IMR-90 (cell line): ENCODE data around the gene COL20A1. TPM values are rescaled to one million over a fixed set of nuclear protein-coding genes. Genes with fewer than 3 reads are reported as not detected.

Experiments
- ATAC-seq: fragments of 200-7000 bp; cut with Tn5 transposase; 2 replicates; pipeline ENCODE4 v1.9.1; 2020; ENCODE audit warnings: low read depth, mild to moderate bottlenecking, moderate library complexity
- BruUV-seq: library from RNA; stranded (reverse); fragments of 400-500 nt; replicated peaks from 2 replicates; lab custom pipeline; 2021; lab: Mats Ljungman, UMichigan
- CTCF ChIA-PET: fragments of 300-600 bp; formaldehyde crosslinking; extraction: SDS; loops from one replicate; lab custom pipeline; 2021; ENCODE audit warnings: antibody characterized with exemption; lab: Yijun Ruan, JAX
- POLR2A ChIA-PET: fragments of 300-600 bp; sonication (Branson Sonifier 250); formaldehyde crosslinking; loops from one replicate; lab custom pipeline; 2022; ENCODE audit warnings: antibody characterized with exemption; ENCODE audit not compliant: unreplicated experiment; lab: Charles Lee
- DNase-seq: peaks from one replicate; pipeline ENCODE4 v3.0.0; 2013
- H2AFZ ChIP-seq: replicated peaks from 2 replicates; pipeline ENCODE3; 2013; ENCODE audit warnings: low read length, mild to moderate bottlenecking; ENCODE audit not compliant: poor library complexity
- H2AK5ac ChIP-seq: 2 replicates; pipeline ENCODE4 v1.6.1; 2013; ENCODE audit warnings: low read depth, low read length, inconsistent platforms
- H2AK9ac ChIP-seq: replicated peaks from 2 replicates; pipeline ENCODE3; 2013; ENCODE audit warnings: mild to moderate bottlenecking, low read depth, low read length, moderate library complexity; ENCODE audit not compliant: poor library complexity
- H2BK120ac ChIP-seq: 2 replicates; pipeline ENCODE4 v1.6.1; 2013; ENCODE audit warnings: low read depth, low read length, inconsistent platforms
- H2BK15ac ChIP-seq: 3 replicates; pipeline ENCODE4 v1.6.1; 2013; ENCODE audit warnings: low read depth, low read length, inconsistent platforms
- H2BK20ac ChIP-seq: 2 replicates; pipeline ENCODE4 v1.6.1; 2013; ENCODE audit warnings: low read depth, mild to moderate bottlenecking, inconsistent platforms, low read length, moderate library complexity
- H2BK5ac ChIP-seq: 2 replicates; pipeline ENCODE4 v1.6.1; 2013; ENCODE audit warnings: mild to moderate bottlenecking, low read depth, low read length, inconsistent platforms; ENCODE audit not compliant: poor library complexity, severe bottlenecking
- H3K14ac ChIP-seq: replicated peaks from 2 replicates; pipeline ENCODE4 v1.6.1; 2013; ENCODE audit warnings: low read depth, low read length, inconsistent platforms
- H3K18ac ChIP-seq: 2 replicates; pipeline ENCODE4 v1.6.1; 2013; ENCODE audit warnings: low read depth, low read length, control low read depth
- H3K23ac ChIP-seq: 2 replicates; pipeline ENCODE4 v1.6.1; 2013; ENCODE audit warnings: low read depth, low read length, inconsistent platforms
- H3K27ac ChIP-seq: 2 replicates; pipeline ENCODE4 v1.5.1; 2013; ENCODE audit warnings: mild to moderate bottlenecking, control low read depth, low read length; ENCODE audit not compliant: insufficient read depth
- H3K27me3 ChIP-seq: 2 replicates; pipeline ENCODE4 v1.6.1; 2013; ENCODE audit warnings: low read length; ENCODE audit not compliant: control insufficient read depth, insufficient read depth
- H3K36me3 ChIP-seq: 2 replicates; pipeline ENCODE4 v1.6.1; 2013; ENCODE audit warnings: low read length, mixed read lengths; ENCODE audit not compliant: control insufficient read depth, insufficient read depth
- H3K4ac ChIP-seq: 2 replicates; pipeline ENCODE4 v1.6.1; 2013; ENCODE audit warnings: low read depth, low read length, inconsistent platforms
- H3K4me1 ChIP-seq: 2 replicates; pipeline ENCODE4 v1.6.1; 2013; ENCODE audit warnings: low read length, mixed read lengths; ENCODE audit not compliant: control insufficient read depth, insufficient read depth
- H3K4me2 ChIP-seq: 2 replicates; pipeline ENCODE4 v1.6.1; 2013; ENCODE audit warnings: low read depth, mild to moderate bottlenecking, control low read depth, low read length, moderate library complexity
- H3K4me3 ChIP-seq: 2 replicates; pipeline ENCODE4 v1.5.1; 2013; ENCODE audit warnings: low read depth, mild to moderate bottlenecking, control low read depth, low read length, moderate library complexity; ENCODE audit not compliant: insufficient read depth
- H3K56ac ChIP-seq: 2 replicates; pipeline ENCODE4 v1.6.1; 2013; ENCODE audit warnings: low read length, inconsistent platforms; ENCODE audit not compliant: insufficient read depth; ENCODE audit errors: extremely low read depth
- H3K79me1 ChIP-seq, 2 experiments: 2 replicates each; pipeline ENCODE4 v1.6.1; 2013; ENCODE audit warnings: low read length in 2 of 2, inconsistent platforms in 1 of 2, low read depth in 1 of 2
- H3K9ac ChIP-seq: 2 replicates; pipeline ENCODE4 v1.6.1; 2013; ENCODE audit warnings: low read depth, low read length, control low read depth
- H3K9me1 ChIP-seq: 2 replicates; pipeline ENCODE4 v1.6.1; 2013; ENCODE audit warnings: low read length, inconsistent platforms; ENCODE audit not compliant: insufficient read depth
- H3K9me3 ChIP-seq: 2 replicates; pipeline ENCODE4 v1.6.1; 2013; ENCODE audit warnings: low read length; ENCODE audit not compliant: control insufficient read depth, insufficient read depth
- H4K20me1 ChIP-seq: 2 replicates; pipeline ENCODE4 v1.6.1; 2013; ENCODE audit warnings: low read length, inconsistent platforms; ENCODE audit not compliant: insufficient read depth
- H4K5ac ChIP-seq: 2 replicates; pipeline ENCODE4 v1.6.1; 2013; ENCODE audit warnings: mild to moderate bottlenecking, low read depth, low read length, control low read depth
- H4K8ac ChIP-seq, 2 experiments: 2 replicates each; pipeline ENCODE4 v1.6.1; 2013; ENCODE audit warnings: low read depth in 2 of 2, low read length in 2 of 2, control low read depth in 1 of 2, inconsistent platforms in 1 of 2
- H4K91ac ChIP-seq: 2 replicates; pipeline ENCODE4 v1.6.1; 2013; ENCODE audit warnings: low read depth, low read length, inconsistent platforms; ENCODE audit not compliant: insufficient read depth
- BHLHE40 ChIP-seq: fragments of 150-350 bp; IDR thresholded peaks from 2 replicates; pipeline ENCODE4 v1.6.1; 2016; ENCODE audit warnings: mild to moderate bottlenecking, low read depth, low read length
- CEBPB ChIP-seq: IDR thresholded peaks from 2 replicates; pipeline ENCODE4 v1.6.1; 2012; ENCODE audit warnings: low read depth, low read length, improper control_type of control experiment
- CHD1 ChIP-seq: IDR thresholded peaks from 2 replicates; pipeline ENCODE4 v1.6.1; 2012; ENCODE audit warnings: low read depth, low read length, improper control_type of control experiment
- FOS ChIP-seq: fragments of 150-350 bp; IDR thresholded peaks from 2 replicates; pipeline ENCODE4 v1.6.1; 2016; ENCODE audit warnings: low read depth, low read length
- MAFK ChIP-seq: IDR thresholded peaks from 2 replicates; pipeline ENCODE4 v1.6.1; 2012; ENCODE audit warnings: low read depth, low read length, improper control_type of control experiment
- MAZ ChIP-seq: IDR thresholded peaks from 2 replicates; pipeline ENCODE4 v1.6.1; 2012; ENCODE audit warnings: low read depth, mild to moderate bottlenecking, low read length, improper control_type of control experiment, moderate library complexity, borderline replicate concordance
- MXI1 ChIP-seq: IDR thresholded peaks from 2 replicates; pipeline ENCODE4 v1.6.1; 2012; ENCODE audit warnings: low read depth, mild to moderate bottlenecking, low read length, moderate library complexity, borderline replicate concordance
- NFE2L2 ChIP-seq: fragments of 150-350 bp; IDR thresholded peaks from 2 replicates; pipeline ENCODE4 v1.6.1; 2016; ENCODE audit warnings: low read depth, mild to moderate bottlenecking, low read length
- POLR2A ChIP-seq: IDR thresholded peaks from 2 replicates; pipeline ENCODE4 v1.6.1; 2012; ENCODE audit warnings: mild to moderate bottlenecking, low read depth, low read length
- RAD21 ChIP-seq: IDR thresholded peaks from 2 replicates; pipeline ENCODE4 v1.6.1; 2012; ENCODE audit warnings: low read length, improper control_type of control experiment
- RCOR1 ChIP-seq: IDR thresholded peaks from 2 replicates; pipeline ENCODE4 v1.6.1; 2012; ENCODE audit warnings: mild to moderate bottlenecking, low read length, improper control_type of control experiment; ENCODE audit not compliant: insufficient replicate concordance
- RFX5 ChIP-seq: IDR thresholded peaks from 2 replicates; pipeline ENCODE4 v1.8.0; 2012; ENCODE audit warnings: low read depth, mild to moderate bottlenecking, low read length, moderate library complexity
- SMC3 ChIP-seq: fragments of 150-350 bp; IDR thresholded peaks from 2 replicates; pipeline ENCODE4 v1.6.1; 2016; ENCODE audit warnings: low read depth, mild to moderate bottlenecking, antibody characterized with exemption, low read length, moderate library complexity
- WGBS, 2 experiments: methylation state at CpG; one replicate each; pipeline versions ENCODE4 v1.1.5 to v1.1.7; 2013; ENCODE audit warnings: missing lambda C conversion rate in 2 of 2; ENCODE audit not compliant: insufficient read length in 1 of 2; ENCODE audit errors: extremely low coverage in 2 of 2; 5-methylcytosine and 5-hydroxymethylcytosine counted together
- dilution Hi-C: fragments of 300-500 bp; cut with HindIII; formaldehyde crosslinking; loops from one replicate; pipeline ENCODE4 v1.14.3; 2018; ENCODE audit warnings: low sequenced_read_pairs; ENCODE audit not compliant: unreplicated experiment
- in situ Hi-C: fragments of 300-500 bp; cut with MboI; formaldehyde crosslinking; loops from 3 replicates; pipeline ENCODE4 v1.14.3; 2019; ENCODE audit warnings: low sequenced_read_pairs, inconsistent platforms, mixed read lengths
- intact Hi-C: fragments of 100-400 bp; cut with micrococcal nuclease; formaldehyde crosslinking; loops from 2 replicates; pipeline ENCODE4 v1.10.0; 2022
- polyA plus RNA-seq, 3 experiments: library from polyadenylated mRNA; depleted of rRNA; stranded (reverse); fragments of >200 nt; gene quantifications; 2 replicates each; pipeline ENCODE4 v1.2.3, GENCODE V29; 2012; ENCODE audit warnings: low replicate concordance in 1 of 3
- total RNA-seq: library from RNA; depleted of rRNA; stranded (reverse); fragments of >200 nt; gene quantifications from 2 replicates; pipeline ENCODE4 v1.2.3, GENCODE V29; 2012
- TF ChIP-seq, protein P1 (sequence below): fragments of 150-350 bp; IDR thresholded peaks from 2 replicates; pipeline ENCODE4 v1.6.1; 2017; ENCODE audit warnings: mild to moderate bottlenecking, antibody characterized with exemption, low read length, low read depth
- TF ChIP-seq, protein P2 (sequence below): fragments of 150-350 bp; IDR thresholded peaks from 2 replicates; pipeline ENCODE4 v1.6.1; 2016; ENCODE audit warnings: low read depth, mild to moderate bottlenecking, low read length, moderate library complexity, borderline replicate concordance
- TF ChIP-seq, protein P3 (sequence below): conservative IDR thresholded peaks from 2 replicates; pipeline ENCODE4 v1.5.1; 2012; ENCODE audit warnings: mild to moderate bottlenecking, low read depth, low read length, improper control_type of control experiment

COL20A1 gene
- total and polyA plus RNA-seq, 2 of the 4 experiments (the other 2 are of a cell fraction): not detected

DNA sequence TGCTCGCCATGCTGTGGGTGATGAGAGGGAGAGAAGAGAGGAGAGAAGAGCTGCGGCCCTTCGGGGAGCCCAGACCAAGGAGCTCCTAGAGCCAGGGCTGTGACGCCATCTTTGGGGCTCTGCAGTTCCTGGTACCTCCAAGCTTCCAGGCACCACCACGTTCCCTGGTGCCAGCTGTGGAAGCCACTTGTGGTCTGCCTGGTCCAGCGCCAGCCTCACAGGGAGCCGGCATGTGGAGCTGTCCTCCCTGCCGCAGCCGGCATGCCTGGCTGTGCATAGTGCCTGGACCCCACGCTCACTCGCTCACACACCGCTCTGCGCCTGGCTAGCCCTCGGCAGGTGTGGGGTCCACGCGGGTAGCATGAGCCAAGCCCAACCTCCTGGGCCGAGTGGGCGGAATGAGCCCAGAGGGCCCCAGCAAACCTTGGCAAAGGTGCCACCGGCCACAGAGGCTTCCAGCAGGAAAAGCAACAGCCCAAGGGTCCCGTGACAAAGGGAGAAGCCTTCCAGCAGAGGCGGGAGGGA, 87.4 kb downstream of the COL20A1 start:
- Histone ChIP-seq H3K36me3 (no peaks in the 10 kb centered on the region), H2BK5ac (no peak overlapping the region), H4K8ac (no peak overlapping the region), H3K4ac (no peak overlapping the region), H3K9ac (no peak overlapping the region), H3K14ac (no peak overlapping the region), H2AFZ (no peak overlapping the region), H3K9me3 (0 out of 2 replicates have a peak, but pooled peaks cover 1% of the 10 kb centered on the region), H3K4me2 (no peak overlapping the region), H2BK120ac (no peak overlapping the region), H3K9me1 (no peaks in the 10 kb centered on the region), H4K91ac (no peak overlapping the region), H3K27me3 (peaks cover 22% of the 10 kb centered on the region), H4K5ac (no peak overlapping the region), H3K23ac (no peak overlapping the region), H2AK5ac (no peak overlapping the region), H3K4me3 (no peak overlapping the region), H3K27ac (no peak overlapping the region), H2BK15ac (no peak overlapping the region), H3K18ac (no peak overlapping the region), H2AK9ac (no peak overlapping the region), H3K56ac (no peak overlapping the region), H4K20me1 (no peaks in the 10 kb centered on the region; the same call in 1 of the 2 replicates), H2BK20ac (no peak overlapping the region), H3K4me1 (no peaks in the 10 kb centered on the region), H3K79me1 (no peaks in the 10 kb centered on the region)
- dilution Hi-C loops (no loop called here), in situ Hi-C loops (no loop called here), intact Hi-C loops (loop anchor here (5.0 kb wide), 2 partner anchors 158 to 323 kb away; no protein-coding TSS in a partner anchor)
- no TSS peak for BruUV-seq
- ChIA-PET CTCF (interaction anchor here (1.3 to 3.4 kb wide), 2 partner anchors 71 to 108 kb away, joined by 3 to 30 read pairs; partner anchors contain the start of gene ARFGAP1), POLR2A (no interaction called here)
- TF ChIP-seq BHLHE40: no peak
- TF ChIP-seq, protein P1, sequence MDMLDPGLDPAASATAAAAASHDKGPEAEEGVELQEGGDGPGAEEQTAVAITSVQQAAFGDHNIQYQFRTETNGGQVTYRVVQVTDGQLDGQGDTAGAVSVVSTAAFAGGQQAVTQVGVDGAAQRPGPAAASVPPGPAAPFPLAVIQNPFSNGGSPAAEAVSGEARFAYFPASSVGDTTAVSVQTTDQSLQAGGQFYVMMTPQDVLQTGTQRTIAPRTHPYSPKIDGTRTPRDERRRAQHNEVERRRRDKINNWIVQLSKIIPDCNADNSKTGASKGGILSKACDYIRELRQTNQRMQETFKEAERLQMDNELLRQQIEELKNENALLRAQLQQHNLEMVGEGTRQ: no peak
- no peak for TF ChIP-seq POLR2A
- TF ChIP-seq RAD21: no peak
- TF ChIP-seq MAFK: no peak
- TF ChIP-seq, protein P2, sequence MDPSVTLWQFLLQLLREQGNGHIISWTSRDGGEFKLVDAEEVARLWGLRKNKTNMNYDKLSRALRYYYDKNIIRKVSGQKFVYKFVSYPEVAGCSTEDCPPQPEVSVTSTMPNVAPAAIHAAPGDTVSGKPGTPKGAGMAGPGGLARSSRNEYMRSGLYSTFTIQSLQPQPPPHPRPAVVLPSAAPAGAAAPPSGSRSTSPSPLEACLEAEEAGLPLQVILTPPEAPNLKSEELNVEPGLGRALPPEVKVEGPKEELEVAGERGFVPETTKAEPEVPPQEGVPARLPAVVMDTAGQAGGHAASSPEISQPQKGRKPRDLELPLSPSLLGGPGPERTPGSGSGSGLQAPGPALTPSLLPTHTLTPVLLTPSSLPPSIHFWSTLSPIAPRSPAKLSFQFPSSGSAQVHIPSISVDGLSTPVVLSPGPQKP: no peak
- TF ChIP-seq CEBPB: no peak
- no peak for TF ChIP-seq NFE2L2
- no peak for TF ChIP-seq CHD1
- no peak for TF ChIP-seq MAZ
- no peak for TF ChIP-seq RFX5
- no peak for TF ChIP-seq RCOR1
- TF ChIP-seq MXI1: no peak
- TF ChIP-seq SMC3: no peak
- TF ChIP-seq, protein P3, sequence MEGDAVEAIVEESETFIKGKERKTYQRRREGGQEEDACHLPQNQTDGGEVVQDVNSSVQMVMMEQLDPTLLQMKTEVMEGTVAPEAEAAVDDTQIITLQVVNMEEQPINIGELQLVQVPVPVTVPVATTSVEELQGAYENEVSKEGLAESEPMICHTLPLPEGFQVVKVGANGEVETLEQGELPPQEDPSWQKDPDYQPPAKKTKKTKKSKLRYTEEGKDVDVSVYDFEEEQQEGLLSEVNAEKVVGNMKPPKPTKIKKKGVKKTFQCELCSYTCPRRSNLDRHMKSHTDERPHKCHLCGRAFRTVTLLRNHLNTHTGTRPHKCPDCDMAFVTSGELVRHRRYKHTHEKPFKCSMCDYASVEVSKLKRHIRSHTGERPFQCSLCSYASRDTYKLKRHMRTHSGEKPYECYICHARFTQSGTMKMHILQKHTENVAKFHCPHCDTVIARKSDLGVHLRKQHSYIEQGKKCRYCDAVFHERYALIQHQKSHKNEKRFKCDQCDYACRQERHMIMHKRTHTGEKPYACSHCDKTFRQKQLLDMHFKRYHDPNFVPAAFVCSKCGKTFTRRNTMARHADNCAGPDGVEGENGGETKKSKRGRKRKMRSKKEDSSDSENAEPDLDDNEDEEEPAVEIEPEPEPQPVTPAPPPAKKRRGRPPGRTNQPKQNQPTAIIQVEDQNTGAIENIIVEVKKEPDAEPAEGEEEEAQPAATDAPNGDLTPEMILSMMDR: no peak
- no peak for TF ChIP-seq FOS
- WGBS, 2 experiments: 89% methylated on average over 13 of the region's 21 CpGs; no CpG with 5 or more reads in 1 of the 2 experiments
- DNase-seq (no peak), ATAC-seq (no peak)
